ENCODE measurements around the gene GABPA.

- TF ChIP-seq POLR2A (conservative IDR thresholded peaks at IDR 0.05) (no peak), CREB3 (tag; conservative IDR thresholded peaks at IDR 0.05; ENCODE audit: low read depth) (no peak)
Measured at GRCh38 chr21:25709684-25710265, 25.0 kb upstream of the GABPA start.
